HG02763 (cell line): Measurements from ENCODE around the gene RASEF.

Experiments
- ATAC-seq: cut with Tn5 transposase; IDR thresholded peaks from one replicate; pipeline ENCODE4 v1.9.1; 2021; ENCODE audit warnings: mild to moderate bottlenecking, moderate library complexity; ENCODE audit not compliant: unreplicated experiment

Gene RASEF

GRCh38 chr9:83013867-83014605 lies 48.9 kb downstream of the RASEF start:
- ATAC-seq, result no peak

GRCh38 chr9:83012922-83013838 lies 49.8 kb downstream of the RASEF start:
- no peak for ATAC-seq

- no peak for ATAC-seq
Observed at GRCh38 chr9:83012168-83012921, 50.6 kb downstream of the RASEF start.

- ATAC-seq, result no peak
Observed at GRCh38 chr9:83011611-83012010, 51.3 kb downstream of the RASEF start.

GRCh38 chr9:83007521-83008300 lies 55.2 kb downstream of the RASEF start:
- ATAC-seq, result no peak

- no peak for ATAC-seq
Observed at GRCh38 chr9:83006378-83006777, 56.6 kb downstream of the RASEF start.

GRCh38 chr9:83005963-83006362 lies 57.0 kb downstream of the RASEF start:
- no peak for ATAC-seq

GRCh38 chr9:83005361-83005760 lies 57.6 kb downstream of the RASEF start:
- ATAC-seq, result no peak

- ATAC-seq, result no peak
Observed at GRCh38 chr9:83002329-83002728, 60.6 kb downstream of the RASEF start.

GRCh38 chr9:83000765-83001164 lies 62.2 kb downstream of the RASEF start:
- ATAC-seq, result no peak

GRCh38 chr9:82998409-82998808 lies 64.5 kb downstream of the RASEF start:
- ATAC-seq, result no peak

GRCh38 chr9:82997476-82998140 lies 65.3 kb downstream of the RASEF start:
- ATAC-seq, result no peak

GRCh38 chr9:82996941-82997340 lies 66.0 kb downstream of the RASEF start:
- no peak for ATAC-seq

GRCh38 chr9:82993856-82994605 lies 68.9 kb downstream of the RASEF start:
- no peak for ATAC-seq

GRCh38 chr9:82991671-82992070 lies 71.3 kb downstream of the RASEF start:
- no peak for ATAC-seq

GRCh38 chr9:82989929-82990328 lies 73.0 kb downstream of the RASEF start:
- ATAC-seq, result no peak

- ATAC-seq, result no peak
Observed at GRCh38 chr9:82988488-82988887, 74.5 kb downstream of the RASEF start.

GRCh38 chr9:82987370-82988189 lies 75.4 kb downstream of the RASEF start:
- ATAC-seq, result no peak
